ENCODE data around the gene PPWD1. TPM values are rescaled to one million over a fixed set of nuclear protein-coding genes. Genes with fewer than 3 reads are reported as not detected.

The PPWD1 gene
- total and polyA plus RNA-seq, 2 of the 13 experiments (the other 11 are each of a cell fraction or from before 2014, with no cell fraction given) = 7.4 to 44.3 TPM

- 91% methylated on average over 5 of the region's 5 CpGs for WGBS (ENCODE audit: low lambda C conversion rate)
- TF ChIP-seq BRD4 (CRISPR knock-in tag; IDR thresholded peaks at IDR 0.05) (no peak), CENPX (CRISPR knock-in tag; IDR thresholded peaks at IDR 0.05) (no peak), HOXA9 (CRISPR knock-in tag; IDR thresholded peaks at IDR 0.05; ENCODE audit: borderline replicate concordance) (no peak), HNRNPK (IDR thresholded peaks at IDR 0.05; ENCODE audit: low read depth, low read length, poor library complexity, severe bottlenecking) (peak; percentile 67), FIP1L1 (IDR thresholded peaks at IDR 0.05; ENCODE audit: borderline replicate concordance, insufficient read depth, low read depth, low read length) (no peak), PAXIP1 (CRISPR knock-in tag; conservative IDR thresholded peaks at IDR 0.05) (no peak)
- FAIRE-seq = no peak
- intact Hi-C loops (cut with micrococcal nuclease; ENCODE audit: unreplicated experiment) (no loop called here), in situ Hi-C loops (cut with HindIII; ENCODE audit: extremely low pct_ligation_motif_present, low pct_unique_long_range_greater_than_20kb) (no loop called here)
- Histone ChIP-seq H3K9ac (ENCODE audit: insufficient read depth, low read depth, low read length) (no peak overlapping the region), H3K27me3 (ENCODE audit: control insufficient read depth in 1 of 2, insufficient read depth in 2 of 2, low read length in 2 of 2) (no peaks in the 10 kb centered on the region; a peak in 1 of 5 replicates), H3K4me2 (ENCODE audit: low read depth, low read length) (no peak overlapping the region), H3K79me2 (ENCODE audit: insufficient read depth, low read length) (peaks cover 44% of the 10 kb centered on the region), H3K27ac (ENCODE audit: extremely low read length, insufficient read depth, low read length) (no peak overlapping the region), H3K9me3 (ENCODE audit: low read length) (no peaks in the 10 kb centered on the region), H4K20me1 (ENCODE audit: insufficient read depth, low read length) (no peaks in the 10 kb centered on the region), H3K36me3 (replicated peaks in 1 of 2; ENCODE audit: control insufficient read depth in 1 of 2, insufficient read depth in 2 of 2, low read length in 2 of 2) (peaks cover 4 to 6% of the 10 kb centered on the region in 2 experiments; a peak in 3 of 5 replicates), H3K4me3 (replicated peaks in 1 of 3; ENCODE audit: insufficient read depth in 1 of 3, low read depth in 2 of 3, low read length in 3 of 3) (no peak overlapping the region), H2AFZ (ENCODE audit: low read length) (no peak overlapping the region), H3K4me1 (ENCODE audit: insufficient read depth, low read length) (peaks cover 22% of the 10 kb centered on the region)
- ATAC-seq = no peak
- no TSS peak for BruUV-seq (replicated peaks)
- POLR2A ChIA-PET = no interaction called here
- CTCF ChIA-PET (ENCODE audit: low intra/inter-chr PET ratio, low total read pairs) = no interaction called here
- DNase-seq (ENCODE audit: low spot score) = no peak
These were observed 3.4 kb downstream of the PPWD1 start for GRCh38 chr5:65566505-65566904.

All from HepG2 (cell line).